ENCODE data around the gene ATXN7L2. TPM values are rescaled to one million over a fixed set of nuclear protein-coding genes. Genes with fewer than 3 reads are reported as not detected.

The ATXN7L2 gene
- total RNA-seq, 1 donor from 2014 or later = 3.2 TPM

GRCh38 chr1:109490934-109491302, 7.2 kb downstream of the ATXN7L2 start:
- no peaks in the 10 kb centered on the region for H3K9me3 Mint-ChIP-seq (ENCODE audit: unreplicated experiment)
- H3K27ac Mint-ChIP-seq (ENCODE audit: unreplicated experiment) = no peak overlapping the region
- DNase-seq (ENCODE audit: low spot score) = no peak
- no peak overlapping the region for H3K4me3 Mint-ChIP-seq (ENCODE audit: unreplicated experiment)
- TF ChIP-seq, protein P1, sequence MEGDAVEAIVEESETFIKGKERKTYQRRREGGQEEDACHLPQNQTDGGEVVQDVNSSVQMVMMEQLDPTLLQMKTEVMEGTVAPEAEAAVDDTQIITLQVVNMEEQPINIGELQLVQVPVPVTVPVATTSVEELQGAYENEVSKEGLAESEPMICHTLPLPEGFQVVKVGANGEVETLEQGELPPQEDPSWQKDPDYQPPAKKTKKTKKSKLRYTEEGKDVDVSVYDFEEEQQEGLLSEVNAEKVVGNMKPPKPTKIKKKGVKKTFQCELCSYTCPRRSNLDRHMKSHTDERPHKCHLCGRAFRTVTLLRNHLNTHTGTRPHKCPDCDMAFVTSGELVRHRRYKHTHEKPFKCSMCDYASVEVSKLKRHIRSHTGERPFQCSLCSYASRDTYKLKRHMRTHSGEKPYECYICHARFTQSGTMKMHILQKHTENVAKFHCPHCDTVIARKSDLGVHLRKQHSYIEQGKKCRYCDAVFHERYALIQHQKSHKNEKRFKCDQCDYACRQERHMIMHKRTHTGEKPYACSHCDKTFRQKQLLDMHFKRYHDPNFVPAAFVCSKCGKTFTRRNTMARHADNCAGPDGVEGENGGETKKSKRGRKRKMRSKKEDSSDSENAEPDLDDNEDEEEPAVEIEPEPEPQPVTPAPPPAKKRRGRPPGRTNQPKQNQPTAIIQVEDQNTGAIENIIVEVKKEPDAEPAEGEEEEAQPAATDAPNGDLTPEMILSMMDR (IDR thresholded peaks at IDR 0.05; ENCODE audit: unreplicated experiment) = no peak
- H3K4me1 Mint-ChIP-seq (ENCODE audit: unreplicated experiment) = no peaks in the 10 kb centered on the region
- no peaks in the 10 kb centered on the region for H3K36me3 Mint-ChIP-seq (ENCODE audit: low read depth, unreplicated experiment)
- peaks cover 13% of the 10 kb centered on the region for H3K27me3 Mint-ChIP-seq (ENCODE audit: unreplicated experiment)

- Mint-ChIP-seq H3K9me3 (ENCODE audit: unreplicated experiment) (no peaks in the 10 kb centered on the region), H3K27me3 (ENCODE audit: unreplicated experiment) (peaks cover 11% of the 10 kb centered on the region), H3K27ac (ENCODE audit: unreplicated experiment) (no peak overlapping the region), H3K4me1 (ENCODE audit: unreplicated experiment) (no peaks in the 10 kb centered on the region), H3K4me3 (ENCODE audit: unreplicated experiment) (no peak overlapping the region), H3K36me3 (ENCODE audit: low read depth, unreplicated experiment) (peaks cover 4% of the 10 kb centered on the region)
- TF ChIP-seq, protein P1 (IDR thresholded peaks at IDR 0.05; ENCODE audit: unreplicated experiment) = no peak
- no peak for DNase-seq (ENCODE audit: low spot score)
These were observed 7.7 kb downstream of the ATXN7L2 start for GRCh38 chr1:109491372-109491771.

DNA sequence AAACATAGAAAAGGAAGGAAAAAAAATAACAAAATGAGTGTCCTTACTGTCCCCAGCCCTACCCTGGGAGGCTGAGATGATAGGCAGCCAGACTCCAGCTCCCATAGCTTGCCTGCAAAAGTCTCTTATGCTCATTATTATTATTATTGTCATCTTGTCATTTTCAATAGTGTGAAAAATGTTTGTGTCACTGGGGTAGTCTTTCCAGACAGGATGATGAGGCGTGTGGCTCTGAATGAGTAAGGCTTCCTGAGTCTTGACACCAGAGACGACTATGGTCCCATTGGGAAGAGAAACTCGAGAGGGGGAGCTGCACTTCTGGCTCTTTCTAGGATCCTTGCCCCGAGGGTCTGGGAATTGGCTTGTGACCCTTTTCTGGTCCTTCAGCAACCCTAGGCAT, 9.1 kb downstream of the ATXN7L2 start:
- H3K27ac Mint-ChIP-seq (ENCODE audit: unreplicated experiment) = no peak overlapping the region
- peaks cover 7% of the 10 kb centered on the region for H3K27me3 Mint-ChIP-seq (ENCODE audit: unreplicated experiment)
- DNase-seq (ENCODE audit: low spot score) = no peak
- no peaks in the 10 kb centered on the region for H3K9me3 Mint-ChIP-seq (ENCODE audit: unreplicated experiment)
- no peak overlapping the region for H3K4me3 Mint-ChIP-seq (ENCODE audit: unreplicated experiment)
- H3K36me3 Mint-ChIP-seq (ENCODE audit: low read depth, unreplicated experiment) = peaks cover 6% of the 10 kb centered on the region
- TF ChIP-seq, protein P1 (IDR thresholded peaks at IDR 0.05; ENCODE audit: unreplicated experiment) = no peak
- H3K4me1 Mint-ChIP-seq (ENCODE audit: unreplicated experiment) = no peaks in the 10 kb centered on the region

DNA sequence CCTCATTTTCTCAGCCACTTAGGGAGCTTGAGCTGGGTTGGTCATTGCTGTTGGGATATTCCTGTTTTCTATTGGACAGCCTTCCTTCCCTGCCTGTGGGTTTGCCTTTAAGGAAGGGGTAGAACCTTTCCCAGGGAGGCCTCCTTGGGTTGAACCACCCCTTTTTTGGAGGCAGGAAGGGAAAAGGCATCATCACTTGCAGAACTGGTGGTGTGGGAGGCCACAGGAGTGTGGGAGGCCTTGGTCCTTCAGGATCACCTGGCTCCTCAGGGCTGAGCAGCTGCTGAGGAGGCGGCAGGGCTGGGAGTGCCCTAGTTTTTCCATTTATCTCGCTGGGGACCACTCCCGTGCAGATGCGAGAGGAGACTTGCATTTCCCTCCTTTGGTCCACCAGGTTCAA, 9.5 kb downstream of the ATXN7L2 start:
- H3K4me1 Mint-ChIP-seq (ENCODE audit: unreplicated experiment) = no peaks in the 10 kb centered on the region
- H3K27ac Mint-ChIP-seq (ENCODE audit: unreplicated experiment) = no peak overlapping the region
- DNase-seq (ENCODE audit: low spot score) = no peak
- no peaks in the 10 kb centered on the region for H3K9me3 Mint-ChIP-seq (ENCODE audit: unreplicated experiment)
- peak overlapping the region; percentile 76 for H3K4me3 Mint-ChIP-seq (ENCODE audit: unreplicated experiment)
- TF ChIP-seq, protein P1 (IDR thresholded peaks at IDR 0.05; ENCODE audit: unreplicated experiment) = no peak
- H3K36me3 Mint-ChIP-seq (ENCODE audit: low read depth, unreplicated experiment) = peaks cover 6% of the 10 kb centered on the region
- H3K27me3 Mint-ChIP-seq (ENCODE audit: unreplicated experiment) = peaks cover 5% of the 10 kb centered on the region

DNA sequence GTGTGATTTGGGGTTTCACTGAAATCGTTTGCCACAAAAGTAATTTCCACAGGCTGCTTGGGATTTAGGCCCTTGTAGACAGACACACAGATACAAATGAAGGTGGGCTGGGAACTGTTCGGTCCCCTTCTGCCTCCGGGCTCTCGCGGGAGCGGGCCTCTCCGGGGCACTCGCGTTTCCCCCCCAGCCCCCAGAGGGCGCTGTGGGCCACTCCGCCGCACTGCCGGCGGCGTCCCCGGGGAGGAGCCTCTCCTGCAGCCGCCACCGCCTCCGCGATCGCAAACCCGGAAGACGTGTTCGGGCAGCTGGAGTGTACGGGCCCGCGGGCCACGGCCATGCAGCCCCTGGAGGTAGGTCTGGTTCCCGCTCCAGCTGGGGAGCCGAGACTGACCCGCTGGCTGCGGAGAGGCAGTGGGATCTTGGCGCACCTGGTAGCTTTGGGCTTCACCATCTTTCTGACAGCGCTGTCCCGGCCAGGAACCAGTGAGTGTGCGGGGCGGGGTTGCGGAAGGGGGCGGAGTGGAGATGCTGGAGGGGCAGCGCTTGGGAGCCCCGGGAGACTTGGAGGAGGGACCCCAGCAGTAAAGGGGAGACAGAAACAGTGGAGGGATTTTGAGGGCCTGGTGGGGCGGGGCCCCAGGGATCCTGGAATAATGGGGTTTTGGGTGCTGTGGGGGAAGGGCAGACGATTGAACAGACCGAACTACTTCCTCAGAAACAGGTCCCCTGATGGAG, 10.3 kb downstream of the ATXN7L2 start, which contains the start of gene CYB561D1:
Gene CYB561D1 (plus strand): TSS at position 290 of the 735 bp plus-strand sequence. CDS start 46 bp downstream, at position 336.
- TF ChIP-seq, protein P1 (IDR thresholded peaks at IDR 0.05; ENCODE audit: unreplicated experiment) = peak; percentile 77
- H3K9me3 Mint-ChIP-seq (ENCODE audit: unreplicated experiment) = no peaks in the 10 kb centered on the region
- peaks cover 6% of the 10 kb centered on the region for H3K36me3 Mint-ChIP-seq (ENCODE audit: low read depth, unreplicated experiment)
- peak within 1 kb of the TSS; percentile 94 for H3K4me3 Mint-ChIP-seq (ENCODE audit: unreplicated experiment)
- H3K27ac Mint-ChIP-seq (ENCODE audit: unreplicated experiment) = no peak within 1 kb of the TSS
- peaks cover 3% of the 10 kb centered on the region for H3K27me3 Mint-ChIP-seq (ENCODE audit: unreplicated experiment)
- DNase-seq (ENCODE audit: low spot score) = peak; percentile 98
- no peaks in the 10 kb centered on the region for H3K4me1 Mint-ChIP-seq (ENCODE audit: unreplicated experiment)
